GM23248 (cell line): ENCODE measurements around the gene AIPL1. TPM values are rescaled to one million over a fixed set of nuclear protein-coding genes. Genes with fewer than 3 reads are reported as not detected.

Experiments used
- DNase-seq: peaks from one replicate; pipeline ENCODE4 v3.0.0-alpha.2; 2015
- H2AFZ ChIP-seq: fragments of 200-600 bp; sonication (generic); 2 replicates; pipeline ENCODE4 v1.6.1; 2016; ENCODE audit warnings: antibody characterized with exemption
- H3F3A ChIP-seq: fragments of 200-600 bp; sonication (generic); 2 replicates; pipeline ENCODE4 v1.6.1; 2016; ENCODE audit warnings: mild to moderate bottlenecking, antibody characterized with exemption, mixed run types; ENCODE audit not compliant: insufficient read depth
- H3K27ac ChIP-seq: fragments of 200-600 bp; sonication (generic); 2 replicates; pipeline ENCODE4 v1.5.1; 2016; ENCODE audit warnings: mild to moderate bottlenecking
- H3K27me3 ChIP-seq: fragments of 200-600 bp; sonication (generic); replicated peaks from 2 replicates; pipeline ENCODE4 v1.6.1; 2016; ENCODE audit warnings: mild to moderate bottlenecking; ENCODE audit not compliant: insufficient read depth
- H3K36me3 ChIP-seq: fragments of 200-600 bp; sonication (generic); 2 replicates; pipeline ENCODE4 v1.6.1; 2016; ENCODE audit warnings: low read depth, mild to moderate bottlenecking
- H3K4me1 ChIP-seq: fragments of 200-600 bp; sonication (generic); 2 replicates; pipeline ENCODE4 v1.6.1; 2016; ENCODE audit warnings: mild to moderate bottlenecking; ENCODE audit not compliant: insufficient read depth
- H3K4me2 ChIP-seq: fragments of 200-600 bp; sonication (generic); one replicate; pipeline ENCODE4 v1.6.1; 2016; ENCODE audit warnings: mild to moderate bottlenecking; ENCODE audit not compliant: unreplicated experiment
- H3K4me3 ChIP-seq: fragments of 200-600 bp; sonication (generic); 2 replicates; pipeline ENCODE4 v1.5.1; 2016; ENCODE audit warnings: mild to moderate bottlenecking
- H3K79me2 ChIP-seq: fragments of 200-600 bp; sonication (generic); 2 replicates; pipeline ENCODE4 v1.6.1; 2016; ENCODE audit warnings: mild to moderate bottlenecking; ENCODE audit not compliant: insufficient read depth
- H3K9ac ChIP-seq: fragments of 200-600 bp; sonication (generic); 2 replicates; pipeline ENCODE4 v1.6.1; 2016; ENCODE audit warnings: mild to moderate bottlenecking
- H3K9me2 ChIP-seq: fragments of 200-600 bp; sonication (generic); 2 replicates; pipeline ENCODE4 v1.6.1; 2016; ENCODE audit warnings: mixed run types, mild to moderate bottlenecking, moderate library complexity; ENCODE audit not compliant: insufficient read depth
- H3K9me3 ChIP-seq: fragments of 200-600 bp; sonication (generic); one replicate; pipeline ENCODE4 v1.6.1; 2017; ENCODE audit warnings: low read depth
- H4K20me1 ChIP-seq: fragments of 200-600 bp; sonication (generic); 2 replicates; pipeline ENCODE4 v1.6.0; 2016; ENCODE audit not compliant: insufficient read depth
- EZH2 ChIP-seq: fragments of 200-600 bp; sonication (generic); IDR thresholded peaks from 2 replicates; pipeline ENCODE4 v1.6.1; 2018; ENCODE audit warnings: antibody characterized with exemption, mild to moderate bottlenecking; ENCODE audit not compliant: insufficient read depth, poor library complexity, severe bottlenecking
- EZH2phosphoT487 ChIP-seq: fragments of 200-600 bp; sonication (generic); IDR thresholded peaks from 2 replicates; pipeline ENCODE4 v1.6.1; 2018; ENCODE audit warnings: antibody characterized with exemption, moderate library complexity, mild to moderate bottlenecking, low read depth; ENCODE audit not compliant: insufficient read depth
- WGBS, 2 experiments: methylation state at CpG; one replicate each; pipeline ENCODE4 v1.1.6; 2015 to 2017; ENCODE audit warnings: low lambda C conversion rate in 2 of 2, low coverage in 1 of 2; ENCODE audit errors: missing lambda C conversion rate in 2 of 2; 5-methylcytosine and 5-hydroxymethylcytosine counted together
- in situ Hi-C: fragments of 300-500 bp; cut with MboI; formaldehyde crosslinking; loops from 2 replicates; pipeline ENCODE4 v1.15.0; 2020
- polyA plus RNA-seq: library from polyadenylated mRNA; unstranded; fragments of >200 nt; fragmentation: Nextera tagmentation; extraction: Ambion mirVana; gene quantifications from 2 replicates; pipeline ENCODE4 v1.2.1, GENCODE V29; 2016
- total RNA-seq: library from RNA; depleted of rRNA; stranded (reverse); fragments of >200 nt; shearing (Covaris generic); gene quantifications from 2 replicates; pipeline ENCODE4 v1.2.3, GENCODE V29; 2014; rRNA removed

Gene AIPL1
- total and polyA plus RNA-seq, 2 experiments from 2014 or later = not detected

DNA sequence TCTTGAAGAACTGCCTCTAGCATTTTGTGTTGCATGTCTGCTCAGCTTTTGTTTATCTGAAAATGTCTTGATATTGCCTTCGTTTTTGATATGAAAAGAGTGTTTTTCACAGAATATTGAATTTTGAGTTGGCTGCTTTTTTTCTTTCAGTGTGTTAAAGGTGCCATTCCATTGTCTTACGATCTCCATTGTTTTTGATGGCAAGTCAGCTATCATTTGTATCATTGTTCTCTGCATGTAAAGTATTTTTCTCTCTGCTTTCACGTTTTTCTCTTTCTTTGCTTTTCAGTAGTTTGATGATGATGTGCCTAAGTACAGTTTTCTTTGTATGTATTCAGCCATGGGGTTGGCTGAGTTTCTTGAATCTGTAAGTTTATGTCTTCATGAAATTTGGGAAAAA, 57.0 kb downstream of the AIPL1 start:
- Histone ChIP-seq H3K27me3 (peaks cover 7% of the 10 kb centered on the region; the same call in 1 of the 2 replicates), H3K27ac (no peak overlapping the region), H3K79me2 (no peaks in the 10 kb centered on the region), H3K9ac (no peak overlapping the region), H3F3A (no peaks in the 10 kb centered on the region), H3K9me2 (no peaks in the 10 kb centered on the region), H3K4me1 (no peaks in the 10 kb centered on the region), H3K4me2 (no peak overlapping the region), H3K4me3 (no peak overlapping the region), H3K36me3 (no peaks in the 10 kb centered on the region), H3K9me3 (no peaks in the 10 kb centered on the region), H2AFZ (no peak overlapping the region), H4K20me1 (no peaks in the 10 kb centered on the region)
- in situ Hi-C loops = no loop called here
- 10 to 15% methylated on average over 3 of the region's 3 CpGs for WGBS, 2 experiments
- TF ChIP-seq EZH2 (no peak), EZH2phosphoT487 (no peak)
- DNase-seq = no peak

DNA sequence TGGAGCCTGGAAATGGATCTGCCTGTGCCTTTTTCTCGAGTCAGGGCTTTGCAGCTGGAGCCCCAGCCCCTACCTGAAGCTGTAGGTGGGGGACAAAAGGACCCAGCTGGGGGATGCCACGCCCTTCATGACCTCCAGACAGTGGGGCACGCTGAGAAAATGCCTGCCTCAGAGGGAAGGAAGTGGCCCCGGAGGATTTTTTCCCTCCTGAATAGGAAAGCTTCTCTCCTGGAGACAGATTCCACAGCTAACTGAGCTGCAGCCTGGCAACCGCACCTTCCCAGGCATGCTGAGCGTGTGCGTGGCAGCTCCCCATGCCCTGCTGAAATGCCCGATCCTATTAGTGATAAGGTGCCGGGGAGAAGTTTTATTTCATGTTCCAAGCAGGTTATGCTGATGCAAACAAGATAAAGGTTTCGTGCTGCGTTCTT, 58.0 kb downstream of the AIPL1 start:
- TF ChIP-seq EZH2phosphoT487 (no peak), EZH2 (no peak)
- no peaks in the 10 kb centered on the region for H3K79me2 ChIP-seq
- no peak overlapping the region for H2AFZ ChIP-seq
- no peaks in the 10 kb centered on the region for H4K20me1 ChIP-seq
- H3K9me3 ChIP-seq = no peaks in the 10 kb centered on the region
- H3K9me2 ChIP-seq = no peaks in the 10 kb centered on the region
- H3F3A ChIP-seq = no peaks in the 10 kb centered on the region
- H3K36me3 ChIP-seq = no peaks in the 10 kb centered on the region
- in situ Hi-C loops = no loop called here
- no peak overlapping the region for H3K27ac ChIP-seq
- no peaks in the 10 kb centered on the region for H3K4me1 ChIP-seq
- WGBS, 2 experiments = 24 to 37% methylated on average over 11 of the region's 11 CpGs
- H3K4me3 ChIP-seq = no peak overlapping the region
- DNase-seq = no peak
- no peak overlapping the region for H3K9ac ChIP-seq
- H3K4me2 ChIP-seq = no peak overlapping the region
- H3K27me3 ChIP-seq = peaks cover 7% of the 10 kb centered on the region; the same call in 1 of the 2 replicates

DNA sequence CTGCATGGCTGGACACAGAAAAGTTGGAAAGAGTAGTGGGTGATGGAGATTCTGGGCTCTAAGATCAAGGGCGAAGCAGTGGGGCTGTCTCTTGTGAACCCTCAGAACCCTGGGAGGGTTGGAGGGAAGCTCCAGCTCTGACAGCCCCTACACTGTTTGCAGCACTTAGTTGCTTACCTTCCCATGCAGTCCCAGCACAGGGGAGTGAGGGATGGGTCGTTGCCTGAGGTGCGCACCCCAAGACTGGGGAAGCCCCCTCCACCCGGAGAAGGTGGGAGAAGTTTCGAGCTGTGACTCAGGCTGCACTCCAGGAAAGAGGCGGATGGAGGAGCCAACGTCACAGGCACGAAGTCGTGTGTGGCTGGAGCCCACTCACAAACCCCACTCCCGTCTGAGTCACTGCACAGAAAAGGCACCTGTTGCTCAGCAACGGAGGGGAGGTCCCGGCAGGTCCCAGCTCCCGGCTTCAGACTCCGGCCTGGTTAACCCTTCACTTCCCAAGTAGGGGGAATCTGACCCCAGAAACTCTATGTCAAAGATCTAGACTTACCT, 60.1 kb downstream of the AIPL1 start:
- H3K79me2 ChIP-seq = no peaks in the 10 kb centered on the region
- no peak overlapping the region for H3K27ac ChIP-seq
- no peaks in the 10 kb centered on the region for H3K9me3 ChIP-seq
- H4K20me1 ChIP-seq = no peaks in the 10 kb centered on the region
- DNase-seq = peak; percentile 39
- H3K9me2 ChIP-seq = no peaks in the 10 kb centered on the region
- no peak overlapping the region for H3K4me3 ChIP-seq
- peaks cover 13% of the 10 kb centered on the region; the same call in 1 of the 2 replicates for H3K27me3 ChIP-seq
- in situ Hi-C loops = no loop called here
- 1 to 3% methylated on average over 14 of the region's 14 CpGs for WGBS, 2 experiments
- H3F3A ChIP-seq = no peaks in the 10 kb centered on the region
- no peak overlapping the region for H2AFZ ChIP-seq
- no peaks in the 10 kb centered on the region for H3K4me1 ChIP-seq
- TF ChIP-seq EZH2 (no peak), EZH2phosphoT487 (no peak)
- no peaks in the 10 kb centered on the region for H3K36me3 ChIP-seq
- no peak overlapping the region for H3K9ac ChIP-seq
- H3K4me2 ChIP-seq = no peak overlapping the region

DNA sequence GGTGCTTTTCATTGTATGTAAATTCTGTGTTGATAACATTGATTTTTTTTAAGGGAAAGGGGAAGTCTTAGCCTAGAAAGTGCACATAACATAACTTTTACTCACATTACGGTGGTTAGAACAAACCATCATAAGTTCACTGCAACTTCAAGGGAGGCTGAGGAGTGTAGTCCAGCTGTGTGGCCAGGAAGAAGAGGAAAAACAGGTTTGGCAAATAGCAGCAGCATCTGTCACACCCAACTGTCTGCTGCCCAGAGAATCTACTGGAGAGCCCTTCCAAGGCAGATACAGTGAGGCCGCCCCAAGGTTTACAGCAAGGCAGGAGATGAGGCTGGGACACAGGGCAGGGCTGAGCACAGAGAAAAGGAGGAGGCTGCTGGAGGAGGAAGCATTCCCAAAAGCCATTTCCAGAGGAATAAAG, 60.6 kb downstream of the AIPL1 start:
- H3K9me3 ChIP-seq = no peaks in the 10 kb centered on the region
- no peak overlapping the region for H3K4me3 ChIP-seq
- no peak for TF ChIP-seq EZH2phosphoT487
- TF ChIP-seq EZH2 = no peak
- H4K20me1 ChIP-seq = no peaks in the 10 kb centered on the region
- peaks cover 16% of the 10 kb centered on the region; the same call in 1 of the 2 replicates for H3K27me3 ChIP-seq
- H3K36me3 ChIP-seq = no peaks in the 10 kb centered on the region
- 2 to 6% methylated on average over 2 of the region's 2 CpGs for WGBS, 2 experiments
- H3K4me1 ChIP-seq = no peaks in the 10 kb centered on the region
- in situ Hi-C loops = no loop called here
- no peak overlapping the region for H3K27ac ChIP-seq
- H3K9ac ChIP-seq = no peak overlapping the region
- H3K4me2 ChIP-seq = no peak overlapping the region
- no peaks in the 10 kb centered on the region for H3K79me2 ChIP-seq
- no peak for DNase-seq
- H3F3A ChIP-seq = no peaks in the 10 kb centered on the region
- H3K9me2 ChIP-seq = no peaks in the 10 kb centered on the region
- no peak overlapping the region for H2AFZ ChIP-seq

Other genes starting within 250 kb of the AIPL1 start
- 20.7 and 28.7 TPM in 2 replicates for gene PIMREG, start 9.3 kb upstream of the AIPL1 start, total RNA-seq
- gene PIMREG, start 9.3 kb upstream of the AIPL1 start, polyA plus RNA-seq = 22.6 and 24.4 TPM in 2 replicates
- 12.8 and 13.7 TPM in 2 replicates for gene PITPNM3, start 121.4 kb upstream of the AIPL1 start, total RNA-seq
- gene PITPNM3, start 121.4 kb upstream of the AIPL1 start, polyA plus RNA-seq = 6.5 and 6.9 TPM in 2 replicates
- gene KIAA0753, start 205.6 kb upstream of the AIPL1 start, total RNA-seq = 14.2 and 20.5 TPM in 2 replicates
- 5.8 and 6.9 TPM in 2 replicates for gene KIAA0753, start 205.6 kb upstream of the AIPL1 start, polyA plus RNA-seq
- gene TXNDC17, start 205.9 kb upstream of the AIPL1 start, total RNA-seq = 112 and 152 TPM in 2 replicates
- 630 and 673 TPM in 2 replicates for gene TXNDC17, start 205.9 kb upstream of the AIPL1 start, polyA plus RNA-seq
- 4.8 and 8.9 TPM in 2 replicates for gene MED31, start 216.5 kb upstream of the AIPL1 start, total RNA-seq
- 64.9 and 70.0 TPM in 2 replicates for gene MED31, start 216.5 kb upstream of the AIPL1 start, polyA plus RNA-seq
- gene C17orf100, start 216.6 kb upstream of the AIPL1 start, total RNA-seq = 0.63 and 0.86 TPM in 2 replicates
- gene C17orf100, start 216.6 kb upstream of the AIPL1 start, polyA plus RNA-seq = 5.2 and 5.5 TPM in 2 replicates